HCT116 (cell line): ENCODE measurements around the gene LSM7. TPM values are rescaled to one million over a fixed set of nuclear protein-coding genes. Genes with fewer than 3 reads are reported as not detected.

ENCODE experiments used
- ATAC-seq: fragments of 200-7000 bp; cut with Tn5 transposase; 2 replicates; pipeline ENCODE4 v1.9.1; 2020; ENCODE audit warnings: mild to moderate bottlenecking, moderate library complexity
- Bru-seq: library from RNA; stranded (reverse); fragments of 400-500 nt; gene quantifications from one replicate; lab custom pipeline; 2021; lab: Mats Ljungman, UMichigan
- BruChase-seq, 2 experiments: library from RNA; stranded (reverse); fragments of 400-500 nt; gene quantifications; one replicate each; lab custom pipeline; 2021; lab: Mats Ljungman, UMichigan
- BruUV-seq: library from RNA; stranded (reverse); fragments of 400-500 nt; replicated peaks from 2 replicates; lab custom pipeline; 2021; lab: Mats Ljungman, UMichigan
- CTCF ChIA-PET: fragments of 300-600 bp; sonication (Branson Sonifier 250); formaldehyde crosslinking; loops from one replicate; lab custom pipeline; 2021; ENCODE audit warnings: antibody characterized with exemption; lab: Charles Lee
- POLR2A ChIA-PET: fragments of 300-600, 350-600 bp; sonication (Branson Sonifier 250); formaldehyde crosslinking; loops from one replicate; lab custom pipeline; 2021; ENCODE audit warnings: antibody characterized with exemption; lab: Charles Lee
- RAD21 ChIA-PET, 2 experiments: fragments of 300-600 bp; sonication (Branson Sonifier 250); formaldehyde crosslinking; loops; one replicate each; lab custom pipeline; 2023; ENCODE audit warnings: low total read pairs in 2 of 2; ENCODE audit not compliant: uncharacterized antibody in 2 of 2, unreplicated experiment in 2 of 2, low non-redundant PET in 1 of 2; lab: Charles Lee
- DNase-seq: peaks from one replicate; pipeline ENCODE4 v3.0.0-alpha.2; 2010; ENCODE audit warnings: low read depth, low spot score
- H2AFZ ChIP-seq: fragments of 200-600 bp; shearing (Covaris generic), sonication (generic); 2 replicates; pipeline ENCODE4 v1.6.1; 2017; ENCODE audit warnings: low read depth, mixed run types, mixed read lengths, antibody characterized with exemption, low read length; ENCODE audit not compliant: poor library complexity, severe bottlenecking
- H3K27ac ChIP-seq: 2 replicates; pipeline ENCODE4 v1.5.1; 2012; ENCODE audit warnings: low read depth, low read length
- H3K27me3 ChIP-seq: fragments of 200-600 bp; sonication (generic); 2 replicates; pipeline ENCODE4 v1.6.1; 2016; ENCODE audit warnings: mixed run types, low read length, mixed read lengths; ENCODE audit not compliant: insufficient read depth
- H3K36me3 ChIP-seq, 2 experiments: fragments of 200-500 bp in 1 of 2; fragments of 200-600 bp in 1 of 2; sonication (Bioruptor generic) in 1 of 2; sonication (generic) in 1 of 2; 2 replicates each; pipeline versions ENCODE4 v1.5.1 to v1.6.1; 2014 to 2016; ENCODE audit warnings: low read length in 2 of 2, inconsistent platforms in 1 of 2, mixed read lengths in 1 of 2, mixed run types in 1 of 2; ENCODE audit not compliant: insufficient read depth in 2 of 2, control insufficient read depth in 1 of 2
- H3K4me1 ChIP-seq, 2 experiments: fragments of 200-600 bp in 1 of 2; sonication (generic) in 1 of 2; 2 replicates each; pipeline versions ENCODE4 v1.5.1 to v1.6.1; 2012 to 2017; ENCODE audit warnings: low read length in 2 of 2, inconsistent platforms in 1 of 2, mild to moderate bottlenecking in 1 of 2, mixed read lengths in 1 of 2, mixed run types in 1 of 2, moderate library complexity in 1 of 2; ENCODE audit not compliant: insufficient read depth in 2 of 2, control insufficient read depth in 1 of 2
- H3K4me2 ChIP-seq: fragments of 200-600 bp; sonication (generic); 2 replicates; pipeline ENCODE4 v1.6.1; 2017; ENCODE audit warnings: mixed run types, low read length, mixed read lengths
- H3K4me3 ChIP-seq, 2 experiments: fragments of 200-600 bp in 1 of 2; sonication (generic) in 1 of 2; replicated peaks in 1 of 2; 2 replicates each; pipeline ENCODE4 v1.5.1; 2011 to 2016; ENCODE audit warnings: low read length in 2 of 2, control low read depth in 1 of 2, low read depth in 1 of 2, mild to moderate bottlenecking in 1 of 2, mixed read lengths in 1 of 2, mixed run types in 1 of 2
- H3K79me2 ChIP-seq: fragments of 200-600 bp; sonication (generic); 2 replicates; pipeline ENCODE4 v1.6.1; 2017; ENCODE audit warnings: mild to moderate bottlenecking, mixed run types, low read length, moderate library complexity, mixed read lengths; ENCODE audit not compliant: insufficient read depth
- H3K9ac ChIP-seq: fragments of 200-600 bp; sonication (generic); 2 replicates; pipeline ENCODE4 v1.6.1; 2016; ENCODE audit warnings: low read length, mixed read lengths
- H3K9me2 ChIP-seq: fragments of 200-600 bp; sonication (generic), shearing (Covaris generic); 2 replicates; pipeline ENCODE4 v1.6.1; 2017; ENCODE audit warnings: mixed run types, mild to moderate bottlenecking, moderate library complexity; ENCODE audit not compliant: insufficient read depth
- H3K9me3 ChIP-seq, 2 experiments: fragments of 200-500 bp in 1 of 2; fragments of 200-600 bp in 1 of 2; sonication (Bioruptor generic) in 1 of 2; sonication (generic) in 1 of 2; 2 replicates each; pipeline ENCODE4 v1.6.1; 2014 to 2017; ENCODE audit warnings: low read length in 2 of 2, mixed read lengths in 2 of 2, inconsistent platforms in 1 of 2, low read depth in 1 of 2, mild to moderate bottlenecking in 1 of 2, mixed run types in 1 of 2, moderate library complexity in 1 of 2; ENCODE audit not compliant: control insufficient read depth in 1 of 2, insufficient read depth in 1 of 2
- H4K20me1 ChIP-seq: fragments of 200-600 bp; sonication (generic), shearing (Covaris generic); 2 replicates; pipeline ENCODE4 v1.6.1; 2017; ENCODE audit warnings: mixed run types, mild to moderate bottlenecking, moderate library complexity; ENCODE audit not compliant: insufficient read depth
- CBX3 ChIP-seq: IDR thresholded peaks from 2 replicates; pipeline ENCODE4 v1.6.1; 2012; ENCODE audit warnings: low read depth
- CEBPB ChIP-seq: IDR thresholded peaks from 2 replicates; pipeline ENCODE4 v1.6.1; 2012; ENCODE audit warnings: low read depth
- EZH2 ChIP-seq: fragments of 200-600 bp; sonication (generic); IDR thresholded peaks from 2 replicates; pipeline ENCODE4 v1.6.1; 2017; ENCODE audit warnings: antibody characterized with exemption, mixed run types
- EZH2phosphoT487 ChIP-seq: fragments of 200-600 bp; IDR thresholded peaks from 2 replicates; pipeline ENCODE4 v1.6.1; 2018; ENCODE audit warnings: antibody characterized with exemption, borderline replicate concordance
- POLR2A ChIP-seq: IDR thresholded peaks from 2 replicates; pipeline ENCODE4 v1.7.0; 2011; ENCODE audit warnings: borderline replicate concordance; ENCODE audit not compliant: insufficient read depth, insufficient read length; ENCODE audit errors: extremely low read depth
- POLR2AphosphoS5 ChIP-seq: IDR thresholded peaks from 2 replicates; pipeline ENCODE4 v1.6.1; 2011; ENCODE audit warnings: mild to moderate bottlenecking, low read depth, low read length, moderate library complexity
- RAD21 ChIP-seq: IDR thresholded peaks from 2 replicates; pipeline ENCODE4 v1.6.1; 2012; ENCODE audit warnings: low read depth, mild to moderate bottlenecking
- SIN3A ChIP-seq: IDR thresholded peaks from 2 replicates; pipeline ENCODE4 v1.6.1; 2012; ENCODE audit warnings: low read depth
- SP1 ChIP-seq: IDR thresholded peaks from 2 replicates; pipeline ENCODE4 v1.6.1; 2012; ENCODE audit warnings: low read depth
- SRF ChIP-seq: IDR thresholded peaks from 2 replicates; pipeline ENCODE4 v1.6.1; 2012; ENCODE audit warnings: low read depth
- TCF7L2 ChIP-seq: IDR thresholded peaks from 2 replicates; pipeline ENCODE4 v1.7.0; 2011; ENCODE audit warnings: borderline replicate concordance, inconsistent platforms; ENCODE audit not compliant: insufficient read depth, insufficient read length; ENCODE audit errors: extremely low read depth
- YY1 ChIP-seq: IDR thresholded peaks from 2 replicates; pipeline ENCODE4 v1.6.1; 2011; ENCODE audit warnings: low read length, low read depth, moderate library complexity, mild to moderate bottlenecking; ENCODE audit not compliant: insufficient replicate concordance; ENCODE audit errors: extremely low read depth
- ZFX ChIP-seq: fragments of 450-650 bp; IDR thresholded peaks from 2 replicates; pipeline ENCODE4 v1.6.1; 2017
- ZNF274 ChIP-seq: fragments of 200-500 bp; sonication (Bioruptor generic); IDR thresholded peaks from 2 replicates; pipeline ENCODE4 v1.6.1; 2014; ENCODE audit warnings: mild to moderate bottlenecking, low read depth, low read length, inconsistent platforms
- intact Hi-C: fragments of 100-400 bp; cut with micrococcal nuclease; formaldehyde crosslinking; loops from 2 replicates; pipeline ENCODE4 v1.10.0; 2022
- long read RNA-seq: library from polyadenylated mRNA; unstranded; transcript quantifications from one replicate; pipeline ENCODE4 v2.0.0, GENCODE V29; 2021; ENCODE audit not compliant: unreplicated experiment
- polyA plus RNA-seq: library from polyadenylated mRNA; unstranded; fragments of >200 nt; gene quantifications from 2 replicates; pipeline ENCODE4 v1.2.1, GENCODE V29; 2012; ENCODE audit warnings: missing spikeins
- total RNA-seq: library from RNA; stranded (reverse); gene quantifications from one replicate; pipeline ENCODE4 v1.2.1, GENCODE V29; 2021; ENCODE audit not compliant: unreplicated experiment
- TF ChIP-seq, protein P1 (sequence below): IDR thresholded peaks from 2 replicates; pipeline ENCODE4 v1.6.1; 2012
- TF ChIP-seq, protein P2 (sequence below): IDR thresholded peaks from 2 replicates; pipeline ENCODE4 v1.6.1; 2012

LSM7 gene
- 190 TPM for total RNA-seq
- polyA plus RNA-seq = 291 and 326 TPM in 2 replicates
- Bru-seq, nascent RNA = percentile 86 among the genes with signal in this experiment
- BruChase-seq, experiment 1, labeled RNA remaining after a 6-hour chase = percentile 93 among the genes with signal in this experiment
- BruChase-seq, experiment 2, labeled RNA remaining after a 2-hour chase = percentile 91 among the genes with signal in this experiment
- long read RNA-seq, transcript LSM7-201 (4 exons, 529 nt) = major isoform, 54 of 102 reads
- long read RNA-seq, transcript LSM7-206 (2 exons, 710 nt) = minor isoform, 7 of 102 reads
- long read RNA-seq, transcript LSM7-203 (4 exons, 512 nt) = minor isoform, 9 of 102 reads
- long read RNA-seq, transcript LSM7-204 (3 exons, 575 nt) = minor isoform, 7 of 102 reads
- long read RNA-seq, partial matches to known transcripts = 21 of 102 reads
- long read RNA-seq, other reads (novel, unspliced or antisense) = 3 of 102 reads

DNA sequence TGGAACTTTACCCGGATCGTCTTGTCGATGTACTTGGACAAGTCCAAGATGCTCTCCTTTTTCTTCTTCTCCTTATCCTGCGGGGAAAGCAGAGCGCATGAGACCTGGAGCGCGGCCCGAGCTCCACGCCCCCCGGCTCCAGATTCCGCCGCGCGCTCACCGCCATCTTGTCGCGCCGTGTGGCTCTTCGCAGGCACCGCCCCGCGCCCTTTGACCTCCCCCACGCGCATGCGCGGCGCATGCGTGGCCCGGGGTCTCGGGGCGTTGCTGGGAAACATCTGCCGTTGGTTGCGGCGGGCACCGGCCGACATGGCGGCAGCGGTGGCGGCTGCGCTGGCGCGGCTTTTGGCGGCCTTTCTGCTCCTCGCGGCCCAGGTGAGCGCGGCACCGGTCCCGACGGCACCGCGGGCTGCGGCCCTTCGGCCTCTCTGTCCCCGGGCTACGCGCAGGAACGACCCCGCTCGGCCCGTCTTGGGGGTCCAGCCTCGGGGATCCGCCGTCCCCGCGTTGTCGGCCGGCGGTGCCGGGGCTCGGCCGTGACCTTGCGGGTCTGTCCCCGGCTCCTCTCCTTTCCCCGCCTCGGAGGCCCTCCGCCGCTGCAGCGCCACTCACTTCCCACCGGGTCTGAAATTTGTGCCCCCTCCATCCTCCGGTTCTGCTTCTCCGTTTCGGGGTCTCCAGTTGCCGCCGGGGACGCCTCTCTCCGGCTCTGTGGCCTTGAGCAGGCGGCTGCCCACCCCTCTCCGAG, at the start of gene LSM7, which contains the start of gene SPPL2B:
LSM7 (minus strand) TSS at position 186 of the 748 bp plus-strand sequence; CDS start at position 166, 20 bp downstream.
SPPL2B (plus strand) TSS at position 284 of the 748 bp plus-strand sequence; CDS start at position 310, 26 bp downstream.
- Histone ChIP-seq H4K20me1 (no peaks in the 10 kb centered on the region), H3K4me2 (peak within 1 kb of the TSS; percentile 87), H3K4me3 (peak within 1 kb of the TSS; percentile 96), H3K9ac (peak within 1 kb of the TSS; percentile 96), H3K27me3 (no peaks in the 10 kb centered on the region), H3K9me2 (no peaks in the 10 kb centered on the region), H3K27ac (peak within 1 kb of the TSS; percentile 98), H3K79me2 (peaks cover 80% of the 10 kb centered on the region), H3K9me3 (no peaks in the 10 kb centered on the region), H3K36me3 (peaks cover 5 to 6% of the 10 kb centered on the region in 2 experiments; a peak in 2 of 4 replicates), H2AFZ (no peak within 1 kb of the TSS), H3K4me1 (peaks cover 19 to 28% of the 10 kb centered on the region in 2 experiments)
- intact Hi-C loops = loop anchor here (5.0 kb wide), 1 partner anchor 64 kb away; no protein-coding TSS in a partner anchor
- ATAC-seq = peak; percentile 77
- POLR2A ChIA-PET = interaction anchor here (0.7 to 1.3 kb wide), 3 partner anchors 57 to 174 kb away, joined by 3 to 4 read pairs (median 3); partner anchors contain the start of gene GADD45B
- RAD21 ChIA-PET = interaction anchor here in 1 of 2 experiments (0.6 to 1.3 kb wide), 3 partner anchors 54 to 283 kb away, joined by 4 read pairs; no protein-coding TSS in a partner anchor
- TF ChIP-seq CBX3 = no peak
- TF ChIP-seq SRF = no peak
- no peak for TF ChIP-seq EZH2phosphoT487
- TF ChIP-seq, protein P1, sequence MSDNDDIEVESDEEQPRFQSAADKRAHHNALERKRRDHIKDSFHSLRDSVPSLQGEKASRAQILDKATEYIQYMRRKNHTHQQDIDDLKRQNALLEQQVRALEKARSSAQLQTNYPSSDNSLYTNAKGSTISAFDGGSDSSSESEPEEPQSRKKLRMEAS = peak; percentile 76
- no peak for TF ChIP-seq CEBPB
- peak; percentile 72; the same call in 1 of the 2 replicates for TF ChIP-seq ZFX
- peak; percentile 57 for TF ChIP-seq SP1
- no peak for TF ChIP-seq EZH2
- TF ChIP-seq, protein P2, sequence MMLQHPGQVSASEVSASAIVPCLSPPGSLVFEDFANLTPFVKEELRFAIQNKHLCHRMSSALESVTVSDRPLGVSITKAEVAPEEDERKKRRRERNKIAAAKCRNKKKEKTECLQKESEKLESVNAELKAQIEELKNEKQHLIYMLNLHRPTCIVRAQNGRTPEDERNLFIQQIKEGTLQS = no peak; the same call in 1 of the 2 replicates
- peak; percentile 89 for TF ChIP-seq POLR2AphosphoS5
- peak; percentile 70 for TF ChIP-seq POLR2A
- TF ChIP-seq ZNF274 = no peak
- peak; percentile 57 for TF ChIP-seq SIN3A
- TF ChIP-seq RAD21 = no peak
- TF ChIP-seq TCF7L2 = no peak
- peak; percentile 95 for TF ChIP-seq YY1
- BruUV-seq = no TSS peak
- DNase-seq = peak; percentile 63
- CTCF ChIA-PET = interaction anchor here (0.7 to 1.2 kb wide), 2 partner anchors 56 to 309 kb away, joined by 3 to 4 read pairs; no protein-coding TSS in a partner anchor
